Kidney (tissue), 22 donors: ENCODE data around the gene SRCIN1. TPM values are rescaled to one million over a fixed set of nuclear protein-coding genes. Genes with fewer than 3 reads are reported as not detected.

Experiments
- DNase-seq, 5 donors: peaks; one replicate each; pipeline ENCODE4 v3.0.0-alpha.2; 2013 to 2020
- FAIRE-seq: peaks from 2 replicates; lab custom pipeline; 2012; peaks lifted over from hg19 to GRCh38; lab: Jason Lieb, UNC
- H3K27ac ChIP-seq, 2 donors: one replicate each; pipeline ENCODE4 v1.7.0; 2013; ENCODE audit warnings: low read depth in 2 of 2, low read length in 2 of 2, inconsistent platforms in 1 of 2
- H3K27me3 ChIP-seq: one replicate; pipeline ENCODE4 v1.7.1; 2013; ENCODE audit warnings: low read length, inconsistent platforms; ENCODE audit not compliant: control insufficient read depth, insufficient read depth
- H3K36me3 ChIP-seq, 3 donors: one replicate each; pipeline versions ENCODE4 v1.7.0 to v1.7.1; 2013; ENCODE audit warnings: low read length in 3 of 3, control low read depth in 1 of 3, inconsistent platforms in 1 of 3; ENCODE audit not compliant: insufficient read depth in 3 of 3, control insufficient read depth in 2 of 3
- H3K4me1 ChIP-seq, 3 donors: one replicate each; pipeline versions ENCODE4 v1.7.0 to v1.7.1; 2013; ENCODE audit warnings: low read length in 3 of 3, inconsistent platforms in 1 of 3, low read depth in 1 of 3; ENCODE audit not compliant: control insufficient read depth in 2 of 3, insufficient read depth in 2 of 3
- H3K4me3 ChIP-seq, 3 donors: one replicate each; pipeline versions ENCODE4 v1.7.0 to v1.8.1; 2013; ENCODE audit warnings: low read length in 3 of 3, control low read depth in 1 of 3, inconsistent platforms in 1 of 3
- H3K9ac ChIP-seq, 3 donors: one replicate each; pipeline versions ENCODE4 v1.7.0 to v1.7.1; 2013; ENCODE audit warnings: low read length in 3 of 3, control low read depth in 1 of 3, inconsistent platforms in 1 of 3
- H3K9me3 ChIP-seq, 3 donors: one replicate each; pipeline versions ENCODE4 v1.7.0 to v1.7.1; 2013; ENCODE audit warnings: low read length in 3 of 3, control low read depth in 1 of 3, inconsistent platforms in 1 of 3; ENCODE audit not compliant: control insufficient read depth in 2 of 3, insufficient read depth in 1 of 3
- CTCF ChIP-seq: IDR thresholded peaks from 3 replicates; pipeline ENCODE4 v1.5.1; 2012; ENCODE audit warnings: mild to moderate bottlenecking, moderate library complexity, borderline replicate concordance; ENCODE audit not compliant: insufficient read depth; ENCODE audit errors: extremely low read depth
- intact Hi-C: fragments of 100-400 bp; cut with DNase I; formaldehyde crosslinking; loops from one replicate; pipeline ENCODE4 v1.11.1; 2022
- long read RNA-seq, 10 donors: library from polyadenylated mRNA in 1 of 10; unstranded in 1 of 10; transcript quantifications; one replicate each; pipeline ENCODE4 v2.0.0 and lab custom pipeline, GENCODE V29; 2021 to 2026
- polyA plus RNA-seq: library from polyadenylated mRNA; stranded (reverse); fragments of 350-450 nt; fragmentation: Illumina TruSeq; extraction: RNeasy Lipid Tissue Mini Kit (QIAGEN cat#74804); gene quantifications from one replicate; pipeline ENCODE4 v1.2.3, GENCODE V29; 2014; ENCODE audit warnings: low read depth, low replicate concordance; ENCODE audit not compliant: insufficient read depth
- total RNA-seq: library from RNA; stranded (reverse); fragmentation: NEBNext Ultra II Directional; extraction: Animal tissue kit (Norgen Biotek cat#: 25700); gene quantifications from one replicate; pipeline ENCODE4 v1.2.1, GENCODE V29; 2021
- donor health status: control.
- donor health status: control.
- donor health status: control.
- donor health status: control.
- donor health status: control.
- donor health status: DM: yes; HTN: yes; CAD: no.
- donor health status: Normal renal cell carcinoma (clear cell type).

Gene SRCIN1
- 6.1 TPM for total RNA-seq
- polyA plus RNA-seq = 0.34 TPM
- long read RNA-seq, donor 1 = 0 reads
- long read RNA-seq, donor 2 = 0 reads
- long read RNA-seq, donor 3 = 0 reads
- long read RNA-seq, donor 4 = 0 reads
- long read RNA-seq, donor 5 = 0 reads
- long read RNA-seq, donor 6 = 0 reads
- long read RNA-seq, donor 7, partial matches to known transcripts = 3 of 4 reads
- long read RNA-seq, donor 7, other reads (novel, unspliced or antisense) = 1 of 4 reads
- long read RNA-seq, donor 8 = 0 reads
- long read RNA-seq, donor 9 = 0 reads
- long read RNA-seq, donor 10 = 0 reads

DNA sequence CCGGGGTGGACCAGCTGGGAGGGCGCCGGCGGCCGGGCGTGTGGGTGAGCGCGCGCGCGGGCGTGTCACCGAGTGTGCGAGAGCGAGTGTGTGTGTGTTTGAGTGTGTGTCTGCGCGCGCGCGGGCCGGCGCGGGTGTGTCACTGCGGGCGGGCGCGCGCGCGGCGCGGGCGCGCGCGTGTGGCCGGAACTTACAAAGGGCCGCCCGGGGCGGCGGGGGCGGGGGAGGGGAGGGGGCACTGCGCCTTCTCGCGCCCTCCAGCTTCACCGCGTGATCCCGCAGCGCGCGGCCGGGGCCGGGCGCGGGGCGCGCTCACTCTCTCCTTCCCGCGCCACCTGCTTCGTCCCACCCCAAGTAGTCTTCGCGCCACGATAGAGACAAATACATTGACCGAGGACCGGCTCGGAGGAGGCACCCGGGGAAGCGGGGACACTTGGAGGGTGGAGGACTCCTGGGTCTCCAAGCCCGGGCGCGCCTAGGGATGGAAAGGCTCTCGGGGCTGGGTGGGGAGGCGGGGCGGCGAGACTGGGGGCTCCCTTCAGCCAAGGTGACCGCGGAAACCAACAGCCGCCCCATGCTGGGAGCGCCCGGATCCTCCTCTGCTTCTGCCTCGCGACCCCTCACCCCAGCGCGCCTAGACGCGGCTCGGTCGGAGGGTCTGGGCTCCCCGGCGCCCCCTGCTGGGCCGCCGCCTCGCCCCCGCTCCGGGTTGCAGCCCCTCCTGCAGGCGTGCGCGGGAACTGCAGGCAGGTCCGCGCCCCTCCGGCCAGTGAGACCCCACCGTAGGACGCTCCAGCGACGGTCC is at the start of gene SRCIN1:
TSS of gene SRCIN1 (minus strand) at position 112 of the 805 bp plus-strand sequence. CDS start 247 bp downstream, outside the sequence.
- FAIRE-seq (no peak), DNase-seq (peak in 3 of 5 donors; percentile 68 to 87 (median 75))
- H3K9ac ChIP-seq = no peak within 1 kb of the TSS
- H3K4me1 ChIP-seq = peaks cover 0 to 10% (median 0%) of the 10 kb centered on the region in 3 donors
- no peak within 1 kb of the TSS for H3K27ac ChIP-seq
- intact Hi-C loops = no loop called here
- H3K36me3 ChIP-seq = no peaks in the 10 kb centered on the region
- no peak within 1 kb of the TSS for H3K4me3 ChIP-seq
- peak; percentile 50 for TF ChIP-seq CTCF
- peaks cover 6% of the 10 kb centered on the region for H3K27me3 ChIP-seq
- no peaks in the 10 kb centered on the region for H3K9me3 ChIP-seq

- no peak for FAIRE-seq
- DNase-seq = no peak
- Histone ChIP-seq H3K4me3 (no peak overlapping the region), H3K36me3 (no peaks in the 10 kb centered on the region), H3K9ac (no peak overlapping the region), H3K9me3 (no peaks in the 10 kb centered on the region), H3K4me1 (no peaks in the 10 kb centered on the region), H3K27me3 (no peaks in the 10 kb centered on the region), H3K27ac (no peak overlapping the region)
- TF ChIP-seq CTCF = no peak
- intact Hi-C loops = no loop called here
Observed at GRCh38 chr17:38654411-38655398, 49.0 kb upstream of the SRCIN1 start.

- no peak for FAIRE-seq
- intact Hi-C loops = no loop called here
Observed at GRCh38 chr17:38653679-38654078, 47.9 kb upstream of the SRCIN1 start.

More at GRCh38 chr17:38653679-38654078, 47.9 kb upstream of the SRCIN1 start:
- no peak for TF ChIP-seq CTCF
- H3K9ac ChIP-seq = no peak overlapping the region
- no peaks in the 10 kb centered on the region for H3K36me3 ChIP-seq
- H3K4me3 ChIP-seq = no peak overlapping the region
- no peak for DNase-seq
- no peaks in the 10 kb centered on the region for H3K4me1 ChIP-seq
- H3K27ac ChIP-seq = no peak overlapping the region
- H3K9me3 ChIP-seq = no peaks in the 10 kb centered on the region
- no peaks in the 10 kb centered on the region for H3K27me3 ChIP-seq
